Hair follicular keratinocyte (primary cell): ENCODE data around the gene FUNDC1. TPM values are rescaled to one million over a fixed set of nuclear protein-coding genes. Genes with fewer than 3 reads are reported as not detected.

Experiments used
- total RNA-seq: library from RNA; depleted of rRNA; stranded (reverse); fragments of >200 nt; gene quantifications from 2 replicates; pipeline ENCODE4 v1.2.3, GENCODE V29; 2015

FUNDC1 gene, protein sequence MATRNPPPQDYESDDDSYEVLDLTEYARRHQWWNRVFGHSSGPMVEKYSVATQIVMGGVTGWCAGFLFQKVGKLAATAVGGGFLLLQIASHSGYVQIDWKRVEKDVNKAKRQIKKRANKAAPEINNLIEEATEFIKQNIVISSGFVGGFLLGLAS
- total RNA-seq, result 16.5 and 17.5 TPM in 2 replicates

DNA sequence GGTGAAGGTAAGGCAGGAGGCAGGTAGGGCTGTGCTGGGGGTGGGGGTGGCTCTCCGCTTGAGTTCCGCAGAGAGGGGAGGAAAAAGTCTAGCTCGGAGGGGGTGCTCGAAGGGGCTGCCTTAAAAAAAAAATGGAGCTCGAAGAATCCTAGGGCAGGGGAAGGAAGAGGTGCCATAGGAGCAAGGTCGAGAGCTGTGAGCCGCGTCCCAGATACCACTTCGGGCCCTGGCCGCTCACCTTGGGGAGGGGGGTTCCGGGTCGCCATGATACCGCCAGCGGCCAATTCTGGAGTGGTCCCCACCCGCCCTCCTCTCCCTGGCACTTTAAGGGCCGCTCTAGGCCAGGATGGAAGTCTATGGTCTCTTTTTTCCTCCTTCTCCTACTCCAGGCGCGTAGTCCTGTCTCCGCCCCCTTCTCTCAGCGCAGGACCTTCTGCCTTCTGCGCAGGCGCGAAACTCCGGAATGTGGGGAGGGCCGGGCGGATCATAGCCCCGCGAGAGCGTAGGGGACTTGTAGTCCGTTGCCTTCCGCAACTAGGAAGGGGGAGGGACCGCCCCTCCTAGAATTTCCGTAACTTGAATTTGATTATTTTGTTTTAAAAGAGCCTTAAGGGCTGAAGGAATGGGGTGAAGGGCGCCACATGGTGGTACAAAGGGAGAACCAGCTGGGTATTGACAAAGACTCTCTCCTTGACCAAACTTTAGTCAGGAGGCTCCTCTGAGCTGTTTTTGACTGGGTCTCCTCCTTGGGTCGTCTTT is at the start of gene FUNDC1:
Gene FUNDC1 (minus strand): TSS at position 293 of the 759 bp plus-strand sequence. CDS start 27 bp downstream, at position 266.

Other genes with a start within 250 kb of the FUNDC1 start
- gene EFHC2, start 199.2 kb downstream of the FUNDC1 start, total RNA-seq, result 0.46 and 0.55 TPM in 2 replicates